GF-D8 (cell line): ENCODE data around the gene ZNF226.
"Not testable (repeated sequence)": the region's sequence is repeated elsewhere in the genome, so short reads cannot be mapped to it uniquely, and the experiment has no call there.

Experiments
- DNase-seq: peaks from one replicate; lab custom pipeline; 2025; lab: John Stamatoyannopoulos, UW

The ZNF226 gene

DNA sequence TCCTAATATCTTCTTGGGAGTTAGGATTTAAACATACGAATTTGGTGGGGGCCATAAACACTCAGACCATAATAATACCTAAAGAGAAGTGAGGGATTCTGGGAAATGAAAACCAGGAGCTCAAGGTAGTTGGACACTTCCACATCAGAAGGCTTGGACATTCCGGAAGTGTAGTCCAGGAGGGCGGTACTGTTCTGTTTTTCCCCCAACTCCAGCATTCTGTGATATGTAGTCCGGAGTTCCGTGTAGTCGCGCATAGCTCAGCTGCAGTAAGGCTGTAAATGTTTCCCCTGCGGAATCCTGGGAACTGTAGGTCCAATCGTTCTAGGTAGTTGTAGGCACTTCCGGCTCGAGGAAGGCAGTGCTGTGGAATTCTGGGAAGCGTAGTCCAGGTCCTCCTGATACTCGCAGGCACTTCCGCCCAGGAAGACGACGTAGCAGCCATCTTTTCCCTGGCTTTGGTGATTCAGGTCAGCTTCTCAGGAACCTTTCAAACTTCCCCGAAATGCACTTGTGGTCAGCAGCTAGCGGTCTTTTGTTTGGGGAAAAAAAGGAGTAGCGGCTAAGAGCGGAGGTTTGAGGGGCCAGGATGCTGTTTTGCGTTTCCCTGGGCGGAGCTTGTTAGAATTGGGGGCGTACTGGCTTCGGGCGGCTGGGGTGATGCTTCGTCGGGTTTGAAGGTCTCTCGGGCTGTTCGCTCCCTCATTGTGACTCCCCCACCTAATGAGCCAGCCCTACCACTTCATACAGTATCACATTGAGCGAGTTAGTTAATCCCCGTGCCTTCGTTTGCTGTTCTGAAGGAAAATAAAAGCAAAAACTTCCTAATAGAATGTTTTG, at the start of gene ZNF226:
TSS of gene ZNF226 (plus strand) at position 428 of the 840 bp plus-strand sequence. CDS start 4,981 bp downstream, outside the sequence.
- DNase-seq: peak; percentile 98

DNA sequence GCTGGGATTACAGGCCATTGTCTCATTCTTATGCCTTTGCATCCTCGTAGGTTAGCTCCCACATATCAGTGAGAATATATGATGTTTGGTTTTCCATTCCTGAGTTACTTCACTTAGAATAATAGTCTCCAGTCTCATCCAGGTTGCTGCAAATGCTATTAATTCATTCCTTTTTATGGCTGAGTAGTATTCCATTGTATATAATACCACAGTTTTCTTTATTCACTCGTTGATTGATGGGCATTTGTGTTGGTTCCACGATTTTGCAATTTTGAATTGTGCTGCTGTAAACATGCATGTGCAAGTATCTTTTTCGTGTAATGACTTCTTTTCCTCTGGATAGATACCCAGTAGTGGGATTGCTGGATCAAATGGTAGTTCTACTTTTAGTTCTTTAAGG, 43.7 kb upstream of the ZNF226 start:
- DNase-seq: not testable (repeated sequence)

GRCh38 chr19:44131955-44132354, 32.9 kb upstream of the ZNF226 start:
- no peak for DNase-seq

DNA sequence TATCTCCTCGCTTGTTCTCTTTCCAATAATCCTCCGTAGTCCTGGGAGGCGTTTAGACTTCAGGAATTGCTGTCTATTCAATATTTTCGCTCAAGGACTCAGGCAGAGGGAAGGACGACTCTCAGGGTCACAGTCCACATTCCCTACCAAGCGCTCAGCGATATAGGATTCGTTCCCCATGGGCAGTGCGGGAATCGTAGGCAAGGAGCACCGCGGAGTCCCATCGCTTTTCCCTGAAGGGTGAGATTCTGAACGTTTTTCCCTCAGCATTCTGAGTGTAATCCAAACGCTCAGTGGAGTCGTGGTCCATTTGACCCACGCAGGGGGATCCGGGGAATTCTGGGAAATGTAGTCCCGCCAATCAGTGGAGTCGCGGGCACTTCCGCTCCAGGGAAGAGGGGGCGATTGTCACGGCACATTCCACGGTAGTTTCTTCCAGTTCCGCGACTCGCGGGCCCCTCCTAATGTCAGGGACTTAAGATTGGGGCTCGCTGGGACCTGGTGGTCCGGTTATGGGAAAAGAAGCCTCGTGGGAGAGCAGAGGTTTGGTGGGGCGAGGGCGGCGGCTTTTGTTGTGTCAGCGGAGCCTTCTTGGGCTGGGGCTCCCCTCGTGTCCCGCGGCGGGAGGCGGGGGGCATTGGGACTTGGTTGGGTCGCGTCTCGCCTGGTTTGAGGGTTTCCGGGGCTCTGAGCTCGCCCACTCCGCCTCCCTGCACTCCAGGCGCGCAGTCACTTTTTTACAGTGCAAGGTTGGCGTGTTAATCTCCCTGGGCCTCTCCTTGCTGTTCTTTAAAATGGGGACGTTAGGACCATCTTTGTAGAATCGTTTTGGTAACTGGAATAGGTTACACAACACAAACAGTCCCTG, 23.5 kb upstream of the ZNF226 start, which contains the start of gene ZNF234:
TSS of gene ZNF234 (plus strand) at position 364 of the 868 bp plus-strand sequence. CDS start 3,079 bp downstream, outside the sequence.
- peak; percentile 19 for DNase-seq

DNA sequence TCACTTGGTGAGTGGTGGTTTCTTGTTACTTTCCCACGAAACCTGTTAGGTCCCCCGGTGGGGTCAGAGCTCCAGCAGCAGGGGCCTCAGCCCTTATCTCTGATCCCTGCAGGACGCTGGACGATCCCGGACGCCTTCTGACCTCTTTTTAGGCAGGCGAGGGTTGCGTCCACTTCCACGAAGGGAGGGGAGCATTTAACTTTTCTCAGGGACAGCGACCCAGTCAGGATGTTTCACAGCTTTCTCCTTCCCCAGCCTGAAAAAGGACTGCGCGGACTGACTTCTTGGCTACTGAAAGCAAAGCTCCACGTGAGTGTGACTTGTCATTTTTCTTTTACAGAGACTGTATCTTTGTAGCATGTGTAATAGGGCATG, 22.9 kb upstream of the ZNF226 start:
- DNase-seq: no peak

DNA sequence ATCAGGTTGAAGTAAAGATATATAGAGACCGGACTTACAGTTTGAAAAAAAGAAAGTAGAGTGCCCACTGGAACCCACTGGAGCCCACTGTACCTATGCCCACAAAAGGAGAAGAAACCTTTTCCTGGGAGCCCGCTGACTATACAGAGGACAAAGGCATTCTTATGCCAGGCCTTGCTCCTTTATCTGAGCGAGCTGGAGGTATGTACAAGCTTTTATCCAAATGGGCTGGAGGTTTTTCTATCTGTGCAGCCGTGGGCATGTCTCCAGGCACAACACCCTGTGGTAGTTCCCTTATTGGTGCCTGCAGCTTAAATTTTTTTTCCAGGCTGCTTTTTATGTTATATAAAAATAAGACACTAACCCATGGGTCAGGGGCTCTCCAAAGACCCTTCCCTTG, 15.1 kb upstream of the ZNF226 start:
- DNase-seq: no peak

DNA sequence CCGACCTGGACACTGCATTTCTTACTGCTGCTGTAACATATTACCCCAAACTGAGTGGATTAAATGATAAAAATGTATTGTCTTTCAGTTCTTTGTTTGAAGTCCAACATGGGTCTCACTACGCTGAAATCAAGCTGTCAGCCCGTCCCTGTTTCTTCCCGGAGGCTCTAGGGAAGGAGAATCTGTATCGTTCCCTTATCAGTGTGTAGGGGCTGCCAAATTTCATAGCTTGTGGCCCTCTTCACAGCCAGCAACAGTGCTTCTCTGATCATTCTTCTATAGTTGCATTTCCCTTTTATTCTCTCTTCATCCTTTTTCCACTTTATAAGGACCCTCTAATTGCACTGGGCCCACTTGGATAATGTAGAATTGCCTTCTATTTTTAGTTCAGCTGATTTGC, 13.4 kb upstream of the ZNF226 start:
- no peak for DNase-seq

DNA sequence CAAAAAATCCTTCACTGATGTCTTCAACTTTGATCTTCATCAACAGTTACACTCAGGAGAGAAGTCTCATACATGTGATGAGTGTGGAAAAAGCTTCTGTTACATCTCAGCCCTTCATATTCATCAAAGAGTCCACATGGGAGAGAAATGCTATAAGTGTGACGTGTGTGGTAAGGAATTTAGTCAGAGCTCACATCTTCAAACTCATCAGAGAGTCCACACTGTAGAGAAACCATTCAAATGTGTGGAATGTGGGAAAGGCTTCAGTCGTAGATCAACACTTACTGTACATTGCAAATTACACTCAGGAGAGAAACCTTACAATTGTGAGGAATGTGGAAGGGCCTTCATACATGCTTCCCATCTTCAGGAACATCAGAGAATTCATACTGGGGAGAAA, 8.4 kb upstream of the ZNF226 start:
- no peak for DNase-seq

- no peak for DNase-seq
These were observed 1.1 kb upstream of the ZNF226 start for GRCh38 chr19:44163789-44164188.

DNA sequence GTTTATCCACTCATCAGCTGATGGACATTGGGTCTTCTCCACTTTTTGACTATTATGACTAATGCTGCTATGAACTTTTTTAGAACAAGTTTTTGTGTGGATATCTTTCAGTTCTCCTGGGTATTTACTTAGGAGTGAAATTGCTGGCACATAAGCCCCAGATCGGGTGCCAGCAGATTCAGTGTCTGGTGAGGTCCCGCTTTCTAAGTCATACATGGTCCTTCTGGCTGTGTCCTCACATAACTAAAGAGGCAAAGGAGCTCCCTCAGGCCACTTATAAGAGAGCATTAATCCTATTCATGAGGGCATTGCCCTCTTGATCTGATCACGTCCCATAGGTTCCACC, 600 bp upstream of the ZNF226 start:
- no peak for DNase-seq

DNA sequence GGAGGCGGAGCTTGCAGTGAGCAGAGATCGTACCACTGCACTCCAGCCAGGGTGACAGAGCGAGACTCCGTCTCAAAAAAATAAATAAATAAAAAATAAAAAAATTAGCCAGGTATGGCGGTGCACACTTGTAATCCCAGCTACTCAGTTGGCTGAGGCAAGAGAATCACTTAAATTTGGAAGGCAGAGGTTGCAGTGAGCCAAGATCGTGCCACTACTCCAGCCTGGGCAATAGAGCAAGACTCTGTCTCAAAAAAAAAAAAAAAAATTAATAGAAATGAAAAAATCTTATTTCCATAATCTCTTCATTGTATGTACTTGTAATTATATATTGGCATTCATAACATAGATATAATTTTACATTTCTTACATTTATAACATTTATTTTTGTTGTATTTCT, 5.8 kb downstream of the ZNF226 start:
- DNase-seq: not testable (repeated sequence)

- no peak for DNase-seq
These were observed 11.7 kb downstream of the ZNF226 start for GRCh38 chr19:44176590-44176989.

DNA sequence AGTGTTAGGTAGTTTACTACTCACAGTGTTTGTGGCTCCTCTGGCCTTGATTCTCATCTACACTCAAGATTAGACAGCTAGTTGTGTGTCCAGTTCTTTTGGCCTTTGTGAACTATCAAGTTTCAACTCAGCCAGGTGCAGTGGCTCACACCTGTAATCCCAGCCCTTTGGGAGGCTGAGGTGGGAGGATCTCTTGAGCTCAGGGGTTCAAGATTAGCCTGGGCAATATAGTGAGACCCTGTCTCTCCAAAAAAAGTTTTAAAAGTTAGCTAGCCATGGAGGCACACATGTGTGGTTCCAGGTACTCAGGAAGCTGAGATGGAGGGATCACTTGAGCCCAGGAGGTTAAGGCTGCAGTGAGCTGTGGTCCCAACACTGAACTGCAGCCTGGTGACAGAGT, 16.1 kb downstream of the ZNF226 start:
- no peak for DNase-seq

GRCh38 chr19:44182145-44182544, 17.2 kb downstream of the ZNF226 start:
- no peak for DNase-seq

GRCh38 chr19:44190020-44190419, 25.1 kb downstream of the ZNF226 start:
- DNase-seq: no peak

GRCh38 chr19:44192127-44192526, 27.2 kb downstream of the ZNF226 start:
- DNase-seq: no peak

- DNase-seq: no peak
These were observed 31.9 kb downstream of the ZNF226 start for GRCh38 chr19:44196772-44197171.

DNA sequence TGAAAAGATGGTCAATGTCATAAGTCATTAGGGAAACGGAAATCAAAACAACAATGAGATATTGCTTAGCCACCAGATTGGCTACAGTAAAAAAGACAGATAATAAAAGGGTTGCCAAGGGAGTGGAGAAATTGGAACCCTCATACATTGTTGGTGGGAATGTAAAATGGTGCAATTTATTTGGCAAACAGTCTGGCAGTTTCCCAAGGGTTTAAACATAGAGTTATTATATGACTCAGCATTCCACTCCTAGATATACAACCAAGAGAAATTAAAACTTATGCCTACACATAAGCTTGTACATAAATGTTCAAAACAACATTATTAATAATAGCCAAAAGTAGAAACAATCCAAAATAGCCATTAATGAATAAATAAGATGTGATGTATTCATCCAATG, 37.6 kb downstream of the ZNF226 start:
- DNase-seq: no peak

DNA sequence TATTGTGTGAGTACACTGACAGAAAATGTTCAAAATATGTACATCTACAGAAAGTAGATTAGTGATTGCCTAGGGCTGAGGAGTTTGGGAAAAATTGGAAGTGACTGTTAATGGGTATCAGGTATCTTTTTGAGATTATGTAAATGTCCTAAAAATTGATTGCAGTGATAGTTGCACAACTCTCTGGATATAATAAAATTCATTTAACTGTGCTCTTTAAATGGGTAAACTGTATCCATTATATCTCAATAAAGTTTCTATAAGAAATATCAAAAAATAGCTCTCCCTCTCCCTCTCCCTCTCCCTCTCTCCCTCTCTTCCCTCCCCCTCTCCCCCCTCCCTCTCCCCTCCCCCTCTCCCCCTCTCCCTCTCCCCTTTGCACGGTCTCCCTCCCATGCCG, 38.1 kb downstream of the ZNF226 start:
- DNase-seq: no peak

DNA sequence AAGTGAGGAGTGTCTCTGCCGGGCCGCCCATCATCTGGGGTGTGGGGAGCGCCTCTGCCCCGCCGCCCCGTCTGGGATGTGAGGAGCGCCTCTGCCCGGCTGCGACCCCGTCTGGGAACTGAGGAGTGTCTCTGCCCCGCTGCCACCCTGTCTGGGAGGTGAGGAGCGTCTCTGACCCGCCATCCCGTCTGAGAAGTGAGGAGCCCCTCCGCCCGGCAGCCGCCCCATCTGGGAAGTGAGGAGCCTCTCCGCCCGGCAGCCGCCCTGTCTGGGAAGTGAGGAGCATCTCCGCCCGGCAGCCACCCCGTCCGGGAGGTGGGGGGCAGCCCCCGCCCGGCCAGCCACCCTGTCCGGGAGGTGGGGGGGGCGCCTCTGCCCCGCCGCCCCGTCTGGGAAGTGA, 39.0 kb downstream of the ZNF226 start:
- not testable (repeated sequence) for DNase-seq

DNA sequence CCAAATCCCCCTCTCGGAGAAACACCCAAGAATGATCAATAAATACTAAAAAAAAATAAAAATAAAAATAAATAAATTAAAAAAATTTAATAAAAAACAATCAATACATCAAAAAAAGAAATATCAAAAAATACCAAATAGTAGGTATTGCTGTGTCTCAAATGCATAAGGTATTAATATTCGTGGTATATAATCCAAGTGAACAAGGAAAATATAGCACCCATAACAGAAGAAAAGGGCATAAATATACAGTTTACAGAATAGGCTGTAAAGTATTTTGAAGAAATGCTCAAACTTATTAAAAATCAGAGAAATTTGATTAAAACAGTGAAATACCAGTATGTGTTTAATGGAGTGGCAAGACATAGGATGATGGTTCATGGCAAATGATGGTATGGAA, 39.9 kb downstream of the ZNF226 start:
- no peak for DNase-seq

GRCh38 chr19:44207126-44207803, 42.4 kb downstream of the ZNF226 start:
- peak; percentile 76 for DNase-seq
